CD4-positive, alpha-beta T cell treated with Interleukin-6 at 100 ng/mL for 8 hours (primary cell): ENCODE results near the gene GUCA1A.
"Not testable (repeated sequence)": the region's sequence is repeated elsewhere in the genome, so short reads cannot be mapped to it uniquely, and the experiment has no call there.

Experiments
- DNase-seq: peaks from one replicate; pipeline ENCODE4 v3.0.0-alpha.2; 2020; ENCODE audit warnings: mixed read lengths, low spot score

Gene GUCA1A

GRCh38 chr6:42177514-42178364, 4.6 kb downstream of the GUCA1A start:
- no peak for DNase-seq

GRCh38 chr6:42179261-42179944, 6.2 kb downstream of the GUCA1A start:
- no peak for DNase-seq

- DNase-seq, result no peak
Observed at GRCh38 chr6:42179945-42180313, 6.8 kb downstream of the GUCA1A start.

GRCh38 chr6:42182101-42182500, 8.9 kb downstream of the GUCA1A start:
- DNase-seq, result no peak

GRCh38 chr6:42184475-42184874, 11.3 kb downstream of the GUCA1A start:
- DNase-seq, result no peak

- no peak for DNase-seq
Observed at GRCh38 chr6:42185597-42185996, 12.4 kb downstream of the GUCA1A start.

GRCh38 chr6:42188406-42188805, 15.2 kb downstream of the GUCA1A start:
- DNase-seq, result no peak

- DNase-seq, result no peak
Observed at GRCh38 chr6:42190554-42191183, 17.5 kb downstream of the GUCA1A start.

GRCh38 chr6:42192385-42192784, 19.2 kb downstream of the GUCA1A start:
- DNase-seq, result not testable (repeated sequence)

- DNase-seq, result no peak
Observed at GRCh38 chr6:42193491-42193894, 20.3 kb downstream of the GUCA1A start.

GRCh38 chr6:42194056-42194455, 20.9 kb downstream of the GUCA1A start:
- DNase-seq, result no peak

GRCh38 chr6:42195415-42195814, 22.3 kb downstream of the GUCA1A start:
- no peak for DNase-seq

- DNase-seq, result no peak
Observed at GRCh38 chr6:42197555-42198362, 24.6 kb downstream of the GUCA1A start.

GRCh38 chr6:42199106-42199981, 26.2 kb downstream of the GUCA1A start:
- no peak for DNase-seq

- DNase-seq, result no peak
Observed at GRCh38 chr6:42200035-42200434, 26.9 kb downstream of the GUCA1A start.

GRCh38 chr6:42201382-42201781, 28.2 kb downstream of the GUCA1A start:
- DNase-seq, result no peak

- DNase-seq, result not testable (repeated sequence)
Observed at GRCh38 chr6:42202131-42202915, 29.2 kb downstream of the GUCA1A start.

GRCh38 chr6:42203183-42203582, 30.0 kb downstream of the GUCA1A start:
- DNase-seq, result no peak

- DNase-seq, result no peak
Observed at GRCh38 chr6:42204768-42205282, 31.7 kb downstream of the GUCA1A start.

GRCh38 chr6:42207559-42207958, 34.4 kb downstream of the GUCA1A start:
- not testable (repeated sequence) for DNase-seq
